ENCODE results near the gene SLC22A17. TPM values are rescaled to one million over a fixed set of nuclear protein-coding genes. Genes with fewer than 3 reads are reported as not detected.

The SLC22A17 gene
- polyA plus RNA-seq, 1 donor (not counting 4 experiments of a cell fraction or from before 2014, with no cell fraction given) = 0.76 TPM

DNA sequence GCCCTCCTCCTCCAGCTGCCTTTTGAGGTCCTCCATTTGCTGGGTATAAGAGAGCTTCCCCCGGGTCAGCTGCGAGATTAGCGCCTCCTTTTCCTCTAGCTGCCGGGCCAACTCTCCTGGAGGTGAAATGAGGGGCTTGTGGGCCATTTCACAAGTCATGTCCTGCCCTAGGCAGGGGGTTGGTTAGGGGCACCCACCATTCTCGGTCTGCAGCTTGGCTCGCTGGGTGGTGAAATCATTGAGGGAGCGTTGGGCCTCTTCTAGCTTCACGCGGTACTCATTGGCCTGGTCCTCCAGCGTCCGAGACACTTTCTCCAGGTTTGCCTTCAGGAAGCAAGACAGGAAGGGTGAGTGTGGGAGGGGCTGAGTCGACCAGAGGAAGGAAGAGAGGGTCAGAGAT, 36.7 kb upstream of the SLC22A17 start:
- Histone ChIP-seq H3K36me3 (ENCODE audit: control insufficient read depth in 2 of 2, extremely low read depth in 1 of 2, insufficient read depth in 2 of 2, low read length in 2 of 2) (no peaks in the 10 kb centered on the region), H3K9ac (ENCODE audit: control insufficient read depth, extremely low read depth, insufficient read depth, low read length) (no peak overlapping the region), H3K27ac (ENCODE audit: control insufficient read depth, insufficient read depth, low read length) (no peak overlapping the region), H3K27me3 (ENCODE audit: control insufficient read depth, extremely low read depth, insufficient read depth, low read length) (peaks cover 9% of the 10 kb centered on the region), H3K9me1 (ENCODE audit: control insufficient read depth, extremely low read depth, insufficient read depth, low read length) (no peaks in the 10 kb centered on the region), H3K4me1 (ENCODE audit: control insufficient read depth, extremely low read depth, insufficient read depth, low read length) (no peaks in the 10 kb centered on the region), H3K9me3 (ENCODE audit: control insufficient read depth, low read depth, low read length) (no peaks in the 10 kb centered on the region), H3K79me2 (ENCODE audit: control insufficient read depth, insufficient read depth, low read length) (no peaks in the 10 kb centered on the region), H3K4me2 (ENCODE audit: control insufficient read depth, extremely low read depth, insufficient read depth, low read depth, low read length) (no peak overlapping the region), H2AFZ (ENCODE audit: control insufficient read depth, low read length) (no peak overlapping the region), H3K4me3 (ENCODE audit: control insufficient read depth in 2 of 3, extremely low read depth in 1 of 3, insufficient read depth in 2 of 3, low read depth in 1 of 3, low read length in 3 of 3) (no peak overlapping the region), H4K20me1 (ENCODE audit: control insufficient read depth, extremely low read depth, insufficient read depth, low read length) (no peaks in the 10 kb centered on the region)
- dilution Hi-C loops (cut with MboI; ENCODE audit: extremely low pct_ligation_motif_present, low sequenced_read_pairs) = no loop called here
- TF ChIP-seq EZH2 (IDR thresholded peaks at IDR 0.05; ENCODE audit: low read length) = no peak
- TF ChIP-seq, protein P1, sequence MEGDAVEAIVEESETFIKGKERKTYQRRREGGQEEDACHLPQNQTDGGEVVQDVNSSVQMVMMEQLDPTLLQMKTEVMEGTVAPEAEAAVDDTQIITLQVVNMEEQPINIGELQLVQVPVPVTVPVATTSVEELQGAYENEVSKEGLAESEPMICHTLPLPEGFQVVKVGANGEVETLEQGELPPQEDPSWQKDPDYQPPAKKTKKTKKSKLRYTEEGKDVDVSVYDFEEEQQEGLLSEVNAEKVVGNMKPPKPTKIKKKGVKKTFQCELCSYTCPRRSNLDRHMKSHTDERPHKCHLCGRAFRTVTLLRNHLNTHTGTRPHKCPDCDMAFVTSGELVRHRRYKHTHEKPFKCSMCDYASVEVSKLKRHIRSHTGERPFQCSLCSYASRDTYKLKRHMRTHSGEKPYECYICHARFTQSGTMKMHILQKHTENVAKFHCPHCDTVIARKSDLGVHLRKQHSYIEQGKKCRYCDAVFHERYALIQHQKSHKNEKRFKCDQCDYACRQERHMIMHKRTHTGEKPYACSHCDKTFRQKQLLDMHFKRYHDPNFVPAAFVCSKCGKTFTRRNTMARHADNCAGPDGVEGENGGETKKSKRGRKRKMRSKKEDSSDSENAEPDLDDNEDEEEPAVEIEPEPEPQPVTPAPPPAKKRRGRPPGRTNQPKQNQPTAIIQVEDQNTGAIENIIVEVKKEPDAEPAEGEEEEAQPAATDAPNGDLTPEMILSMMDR (optimal IDR thresholded peaks at IDR 0.05 in 1 of 3, IDR thresholded peaks at IDR 0.05 in 1 of 3, conservative IDR thresholded peaks at IDR 0.05 in 1 of 3; ENCODE audit: extremely low read depth in 1 of 3, insufficient read depth in 2 of 3, low read length in 3 of 3) = no peak
- DNase-seq (ENCODE audit: low read depth, low spot score) (no peak), FAIRE-seq (no peak)

DNA sequence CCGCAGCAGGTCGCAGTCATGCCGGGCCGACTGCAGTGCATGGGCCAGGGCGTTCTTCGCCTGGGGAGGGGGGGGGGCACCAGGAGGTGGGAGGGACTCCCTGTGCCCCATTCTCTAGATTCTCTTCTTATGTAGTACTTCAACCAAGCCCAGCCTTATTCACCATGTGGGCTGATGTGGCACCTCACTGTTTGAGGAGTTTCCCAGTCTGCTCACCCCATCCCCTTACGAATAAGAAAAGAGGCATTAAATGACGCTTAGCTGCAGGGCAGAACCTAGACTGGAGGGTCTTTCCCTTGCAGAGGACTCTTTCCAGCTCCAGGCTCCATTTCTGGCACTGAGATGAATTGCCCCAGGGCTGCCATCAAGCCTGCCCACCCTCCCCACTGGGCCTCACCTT, 36.3 kb upstream of the SLC22A17 start:
- dilution Hi-C loops (cut with MboI; ENCODE audit: extremely low pct_ligation_motif_present, low sequenced_read_pairs) = no loop called here
- no peak overlapping the region for H3K9ac ChIP-seq (ENCODE audit: control insufficient read depth, extremely low read depth, insufficient read depth, low read length)
- FAIRE-seq = no peak

More for the DNA sequence above, 36.3 kb upstream of the SLC22A17 start:
- Histone ChIP-seq H3K36me3 (ENCODE audit: control insufficient read depth in 2 of 2, extremely low read depth in 1 of 2, insufficient read depth in 2 of 2, low read length in 2 of 2) (no peaks in the 10 kb centered on the region), H3K4me2 (ENCODE audit: control insufficient read depth, extremely low read depth, insufficient read depth, low read depth, low read length) (no peak overlapping the region), H3K4me1 (ENCODE audit: control insufficient read depth, extremely low read depth, insufficient read depth, low read length) (no peaks in the 10 kb centered on the region), H2AFZ (ENCODE audit: control insufficient read depth, low read length) (no peak overlapping the region), H3K9me3 (ENCODE audit: control insufficient read depth, low read depth, low read length) (no peaks in the 10 kb centered on the region), H3K9me1 (ENCODE audit: control insufficient read depth, extremely low read depth, insufficient read depth, low read length) (no peaks in the 10 kb centered on the region), H3K4me3 (ENCODE audit: control insufficient read depth in 2 of 3, extremely low read depth in 1 of 3, insufficient read depth in 2 of 3, low read depth in 1 of 3, low read length in 3 of 3) (no peak overlapping the region), H3K27ac (ENCODE audit: control insufficient read depth, insufficient read depth, low read length) (no peak overlapping the region), H4K20me1 (ENCODE audit: control insufficient read depth, extremely low read depth, insufficient read depth, low read length) (no peaks in the 10 kb centered on the region), H3K79me2 (ENCODE audit: control insufficient read depth, insufficient read depth, low read length) (no peaks in the 10 kb centered on the region), H3K27me3 (ENCODE audit: control insufficient read depth, extremely low read depth, insufficient read depth, low read length) (peaks cover 9% of the 10 kb centered on the region)
- TF ChIP-seq, protein P1 (optimal IDR thresholded peaks at IDR 0.05 in 1 of 3, IDR thresholded peaks at IDR 0.05 in 1 of 3, conservative IDR thresholded peaks at IDR 0.05 in 1 of 3; ENCODE audit: extremely low read depth in 1 of 3, insufficient read depth in 2 of 3, low read length in 3 of 3) = no peak
- TF ChIP-seq EZH2 (IDR thresholded peaks at IDR 0.05; ENCODE audit: low read length) = no peak
- no peak for DNase-seq (ENCODE audit: low read depth, low spot score)
